Endothelial cell (in vitro differentiated cells): Measurements from ENCODE around the gene SLC2A9. TPM values are rescaled to one million over a fixed set of nuclear protein-coding genes. Genes with fewer than 3 reads are reported as not detected.

Experiments
- DNase-seq: peaks from one replicate; pipeline ENCODE4 v3.0.0; 2021; ENCODE audit warnings: low spot score
- H3K27ac Mint-ChIP-seq: one replicate; pipeline ENCODE4 v1.8.0; 2021; ENCODE audit warnings: mixed read lengths, inconsistent platforms; ENCODE audit not compliant: unreplicated experiment
- H3K27me3 Mint-ChIP-seq: one replicate; pipeline ENCODE4 v1.8.0; 2021; ENCODE audit warnings: mild to moderate bottlenecking, moderate library complexity, mixed read lengths, inconsistent platforms; ENCODE audit not compliant: unreplicated experiment
- H3K36me3 Mint-ChIP-seq: one replicate; pipeline ENCODE4 v1.8.0; 2021; ENCODE audit warnings: mild to moderate bottlenecking, low read depth, mixed read lengths, inconsistent platforms; ENCODE audit not compliant: unreplicated experiment
- H3K4me1 Mint-ChIP-seq: one replicate; pipeline ENCODE4 v1.8.0; 2021; ENCODE audit warnings: mild to moderate bottlenecking, mixed read lengths, inconsistent platforms; ENCODE audit not compliant: unreplicated experiment
- H3K4me3 Mint-ChIP-seq: one replicate; pipeline ENCODE4 v1.8.0; 2021; ENCODE audit warnings: mild to moderate bottlenecking, mixed read lengths, inconsistent platforms; ENCODE audit not compliant: unreplicated experiment
- H3K9me3 Mint-ChIP-seq: one replicate; pipeline ENCODE4 v1.8.0; 2021; ENCODE audit warnings: mixed read lengths, inconsistent platforms; ENCODE audit not compliant: unreplicated experiment
- CTCF ChIP-seq: fragments of 200-600 bp; sonication (generic); IDR thresholded peaks from one replicate; pipeline ENCODE4 v1.5.0; 2021; ENCODE audit warnings: antibody characterized with exemption; ENCODE audit not compliant: unreplicated experiment
- total RNA-seq: library from RNA; stranded (reverse); fragmentation: NEBNext Ultra II Directional; extraction: Animal tissue kit (Norgen Biotek cat#: 25700); gene quantifications from one replicate; pipeline ENCODE4 v1.2.1, GENCODE V29; 2021; ENCODE audit not compliant: unreplicated experiment

The SLC2A9 gene
- total RNA-seq, 1 donor from 2014 or later = 0.72 TPM

GRCh38 chr4:9920029-9920428, 101.3 kb downstream of the SLC2A9 start:
- H3K36me3 Mint-ChIP-seq = no peaks in the 10 kb centered on the region
- DNase-seq = no peak
- H3K4me1 Mint-ChIP-seq = no peaks in the 10 kb centered on the region
- H3K27me3 Mint-ChIP-seq = no peaks in the 10 kb centered on the region
- H3K27ac Mint-ChIP-seq = no peak overlapping the region
- H3K9me3 Mint-ChIP-seq = no peaks in the 10 kb centered on the region
- H3K4me3 Mint-ChIP-seq = no peak overlapping the region
- TF ChIP-seq CTCF = no peak

GRCh38 chr4:9919047-9919446, 102.2 kb downstream of the SLC2A9 start:
- Mint-ChIP-seq H3K4me1 (no peaks in the 10 kb centered on the region), H3K27me3 (no peaks in the 10 kb centered on the region), H3K4me3 (no peak overlapping the region), H3K27ac (no peak overlapping the region), H3K36me3 (no peaks in the 10 kb centered on the region), H3K9me3 (no peaks in the 10 kb centered on the region)
- no peak for TF ChIP-seq CTCF
- DNase-seq = no peak

GRCh38 chr4:9918484-9918883, 102.8 kb downstream of the SLC2A9 start:
- Mint-ChIP-seq H3K4me1 (no peaks in the 10 kb centered on the region), H3K27me3 (no peaks in the 10 kb centered on the region), H3K9me3 (no peaks in the 10 kb centered on the region), H3K4me3 (no peak overlapping the region), H3K27ac (no peak overlapping the region), H3K36me3 (no peaks in the 10 kb centered on the region)
- no peak for DNase-seq
- no peak for TF ChIP-seq CTCF

- no peak for DNase-seq
- no peaks in the 10 kb centered on the region for H3K4me1 Mint-ChIP-seq
- H3K4me3 Mint-ChIP-seq = no peak overlapping the region
- no peaks in the 10 kb centered on the region for H3K27me3 Mint-ChIP-seq
- H3K36me3 Mint-ChIP-seq = no peaks in the 10 kb centered on the region
- no peaks in the 10 kb centered on the region for H3K9me3 Mint-ChIP-seq
- no peak for TF ChIP-seq CTCF
- H3K27ac Mint-ChIP-seq = no peak overlapping the region
Measured at GRCh38 chr4:9916937-9917336, 104.4 kb downstream of the SLC2A9 start.

GRCh38 chr4:9916346-9916745, 105.0 kb downstream of the SLC2A9 start:
- no peak for TF ChIP-seq CTCF
- no peaks in the 10 kb centered on the region for H3K36me3 Mint-ChIP-seq
- H3K27ac Mint-ChIP-seq = no peak overlapping the region

More at GRCh38 chr4:9916346-9916745, 105.0 kb downstream of the SLC2A9 start:
- Mint-ChIP-seq H3K27me3 (no peaks in the 10 kb centered on the region), H3K4me3 (no peak overlapping the region), H3K4me1 (no peaks in the 10 kb centered on the region), H3K9me3 (no peaks in the 10 kb centered on the region)
- no peak for DNase-seq
